UCSD-AML1 (cell line): ENCODE measurements around the gene ELP1.
"Not testable (repeated sequence)": the region's sequence is repeated elsewhere in the genome, so short reads cannot be mapped to it uniquely, and the experiment has no call there.

Experiments
- DNase-seq: peaks from one replicate; lab custom pipeline; 2025; ENCODE audit not compliant: unreplicated experiment; lab: John Stamatoyannopoulos, UW

ELP1 gene

DNA sequence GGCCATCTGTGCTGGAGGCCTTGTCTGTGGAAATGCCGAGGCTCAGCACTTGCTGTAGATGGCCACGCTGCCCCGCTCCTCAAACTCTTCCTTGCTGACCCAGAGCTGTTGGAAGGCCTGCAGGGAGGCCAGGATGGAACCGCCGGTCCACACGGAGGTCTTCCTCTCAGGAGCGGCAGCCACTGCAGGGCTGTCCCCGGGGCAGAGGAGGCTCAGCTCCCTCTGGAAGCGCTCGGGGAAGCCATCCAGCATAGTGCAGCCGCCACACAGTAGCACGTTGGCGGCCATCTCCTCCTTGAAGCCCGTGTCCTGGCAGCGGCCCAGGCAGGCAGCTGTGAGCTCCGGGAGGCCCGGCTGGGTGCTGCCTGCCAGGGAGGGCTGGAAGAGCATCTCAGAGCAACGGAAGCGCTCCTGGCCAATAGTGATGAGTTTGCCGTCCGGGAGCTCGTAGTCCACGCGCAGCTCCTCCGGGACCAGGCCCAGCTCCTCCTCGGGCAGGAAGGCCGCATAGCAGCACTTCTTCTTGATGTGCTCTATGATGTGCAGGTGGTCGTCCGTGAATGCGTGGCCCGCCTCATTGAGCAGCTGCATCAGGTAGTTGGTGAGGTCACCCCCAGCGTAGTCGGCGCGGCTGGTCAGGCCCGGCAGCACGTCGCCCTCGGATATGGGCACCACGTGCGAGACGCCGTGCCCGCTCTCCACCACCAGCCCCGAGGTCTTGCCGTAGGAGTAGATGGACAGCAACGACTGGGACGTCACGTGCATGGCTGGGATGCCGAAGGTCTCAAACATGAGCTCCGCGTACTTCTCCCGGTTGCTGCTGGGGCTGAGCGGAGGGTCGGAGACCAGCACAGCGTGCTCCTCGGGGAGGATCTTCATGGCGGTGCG, 79.0 kb downstream of the ELP1 start:
- DNase-seq = no peak

DNA sequence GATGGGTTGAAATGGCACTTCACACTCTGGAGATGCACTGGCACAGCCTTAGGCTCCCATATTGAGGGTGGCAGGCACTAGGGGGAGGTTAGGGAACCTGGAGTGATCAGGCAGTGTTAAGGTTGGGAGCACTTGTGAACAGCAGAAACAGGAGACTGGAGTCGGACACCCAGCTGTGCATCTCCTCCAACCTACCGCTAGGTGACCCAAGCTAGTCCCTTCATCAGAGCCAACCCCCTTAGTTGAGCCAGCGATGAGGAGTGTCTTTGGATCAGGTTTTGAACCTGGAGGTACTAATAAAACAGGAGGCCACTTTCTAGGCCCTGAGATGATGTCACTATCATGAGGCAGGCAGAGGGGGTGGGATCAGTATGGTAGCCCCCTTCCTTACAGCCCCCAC, 79.8 kb downstream of the ELP1 start:
- no peak for DNase-seq

DNA sequence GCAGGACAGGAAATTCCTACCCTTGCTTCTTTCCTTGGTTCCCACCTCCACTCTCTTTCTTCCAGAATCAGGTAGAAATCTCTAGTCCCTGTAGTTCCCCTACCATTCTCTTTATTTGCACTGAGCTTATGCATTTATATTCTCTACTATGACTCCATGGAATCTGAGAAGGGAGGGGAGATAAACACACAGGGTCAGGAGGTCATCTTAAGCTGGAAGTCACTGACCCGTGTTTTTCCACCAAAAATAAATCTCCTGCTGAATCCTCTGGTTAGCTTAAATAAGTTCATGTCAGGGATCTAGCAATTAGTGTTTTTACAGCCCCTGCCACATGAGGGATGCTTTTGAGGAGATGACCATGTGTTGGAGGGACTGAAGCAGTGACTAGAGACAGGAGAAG, 81.8 kb downstream of the ELP1 start:
- no peak for DNase-seq

GRCh38 chr9:108851138-108851537, 82.8 kb downstream of the ELP1 start:
- no peak for DNase-seq

- no peak for DNase-seq
Observed at GRCh38 chr9:108850293-108850897, 83.5 kb downstream of the ELP1 start.

DNA sequence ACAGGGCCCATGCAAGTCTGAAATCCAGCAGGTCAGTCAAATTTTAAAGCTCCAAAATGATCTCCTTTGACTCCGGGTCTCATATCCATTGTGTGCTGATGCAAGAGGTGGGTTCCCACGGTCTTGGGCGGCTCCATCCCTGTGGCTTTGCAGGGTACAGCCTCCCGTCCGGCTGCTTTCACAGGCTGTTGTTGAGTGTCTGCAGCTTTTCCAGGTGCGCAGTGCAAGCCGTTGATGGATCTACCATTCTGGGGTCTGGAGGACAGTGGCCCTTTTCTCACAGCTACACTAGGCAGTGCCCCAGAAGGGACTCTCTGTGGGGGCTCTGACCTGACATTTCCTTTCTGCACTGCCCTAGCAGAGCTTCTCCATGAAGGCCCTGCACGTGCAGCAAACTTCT, 85.6 kb downstream of the ELP1 start:
- DNase-seq = not testable (repeated sequence)

GRCh38 chr9:108845947-108846346, 88.0 kb downstream of the ELP1 start:
- no peak for DNase-seq

DNA sequence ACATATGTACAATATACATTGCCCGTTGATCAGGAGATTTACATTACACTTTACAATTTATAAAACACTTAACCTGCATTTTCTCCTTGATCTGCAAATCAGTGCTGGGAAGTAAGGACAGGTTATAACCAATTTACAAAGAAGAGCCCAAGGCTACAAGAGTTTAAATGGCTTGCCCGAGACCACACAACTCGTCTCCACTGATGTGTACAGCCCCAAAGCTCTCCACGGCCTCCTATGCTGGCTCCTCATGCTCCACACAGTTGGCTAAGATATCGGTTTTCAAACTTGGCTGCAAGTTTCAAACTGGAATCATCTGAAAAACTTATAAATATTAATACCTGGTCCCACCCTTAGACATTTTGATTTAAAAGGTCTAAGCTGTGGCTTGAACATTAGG, 88.4 kb downstream of the ELP1 start:
- DNase-seq = no peak

GRCh38 chr9:108844856-108845255, 89.1 kb downstream of the ELP1 start:
- no peak for DNase-seq

GRCh38 chr9:108844391-108844790, 89.5 kb downstream of the ELP1 start:
- DNase-seq = no peak

GRCh38 chr9:108842610-108843295, 91.2 kb downstream of the ELP1 start:
- DNase-seq = peak; percentile 38

- DNase-seq = not testable (repeated sequence)
Observed at GRCh38 chr9:108839561-108839960, 94.4 kb downstream of the ELP1 start.

- DNase-seq = no peak
Observed at GRCh38 chr9:108838017-108838416, 95.9 kb downstream of the ELP1 start.

- no peak for DNase-seq
Observed at GRCh38 chr9:108837530-108837929, 96.4 kb downstream of the ELP1 start.

- DNase-seq = no peak
Observed at GRCh38 chr9:108836781-108837180, 97.1 kb downstream of the ELP1 start.

- DNase-seq = no peak
Observed at GRCh38 chr9:108836319-108836718, 97.6 kb downstream of the ELP1 start.

GRCh38 chr9:108835831-108836230, 98.1 kb downstream of the ELP1 start:
- DNase-seq = no peak

DNA sequence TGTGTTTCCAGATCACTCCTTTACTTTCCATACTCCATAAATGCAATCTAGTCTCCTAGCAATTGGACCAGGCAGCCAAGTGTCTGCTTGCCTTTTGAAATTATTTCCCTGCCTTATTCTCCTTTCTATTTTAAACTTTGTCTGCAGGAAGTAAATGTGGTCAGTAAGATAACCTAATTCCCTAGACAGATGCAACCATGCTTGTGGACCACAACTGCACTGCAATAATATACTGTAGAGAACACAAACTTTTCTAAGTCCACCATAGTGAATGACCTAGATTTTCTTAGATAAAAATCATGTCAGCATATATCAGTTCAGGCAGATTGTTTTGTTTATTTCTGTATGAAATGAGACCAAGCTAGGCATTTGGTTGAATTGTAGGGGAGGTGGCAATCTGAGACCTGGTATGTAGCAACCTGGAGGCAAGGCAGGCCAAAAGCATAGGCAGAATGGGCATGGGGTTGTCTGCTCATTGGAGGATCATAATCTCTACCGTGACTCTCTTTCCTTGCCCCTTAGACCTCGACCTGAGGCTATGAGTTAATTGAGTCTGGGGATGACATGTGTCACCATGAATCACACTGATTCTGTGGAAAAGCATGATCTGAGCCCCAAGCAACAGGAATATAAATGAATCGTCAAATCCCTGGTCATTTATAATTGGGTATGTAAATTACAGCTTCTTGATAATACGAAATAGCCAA, 98.8 kb downstream of the ELP1 start:
- no peak for DNase-seq

GRCh38 chr9:108832179-108832500, 101.8 kb downstream of the ELP1 start:
- DNase-seq = no peak

DNA sequence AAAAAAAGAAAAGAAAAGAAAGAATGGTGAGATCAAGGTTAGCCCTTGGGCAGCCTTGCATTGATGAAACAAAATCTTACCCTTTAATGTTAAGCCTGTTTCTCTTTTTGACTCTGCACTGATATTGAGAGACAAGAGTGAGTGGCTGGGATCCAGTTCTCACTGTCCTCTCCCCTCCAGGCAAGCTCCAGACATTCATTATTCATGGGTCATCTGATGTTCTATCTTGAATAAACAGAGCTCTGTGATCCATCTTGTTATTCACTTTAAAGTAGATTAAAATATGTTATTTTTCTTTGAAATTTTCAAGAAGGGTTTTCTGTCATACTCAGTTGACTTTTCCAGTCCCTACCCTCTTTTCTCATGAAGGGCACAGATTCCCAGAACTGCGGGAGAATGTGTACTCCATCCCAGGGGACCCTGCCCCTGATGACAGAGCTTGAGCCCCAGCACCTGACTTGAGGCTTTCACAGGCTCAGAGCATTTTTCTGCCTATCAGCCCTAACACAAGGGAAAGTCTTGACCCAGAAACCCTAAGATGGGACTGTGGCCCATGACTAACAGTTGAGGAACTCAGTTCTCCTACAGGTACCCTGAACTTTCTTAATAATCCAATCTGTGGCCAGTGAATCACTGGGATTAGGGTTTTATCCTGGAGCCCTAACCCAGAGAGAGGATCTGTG, 102.3 kb downstream of the ELP1 start:
- DNase-seq = no peak

DNA sequence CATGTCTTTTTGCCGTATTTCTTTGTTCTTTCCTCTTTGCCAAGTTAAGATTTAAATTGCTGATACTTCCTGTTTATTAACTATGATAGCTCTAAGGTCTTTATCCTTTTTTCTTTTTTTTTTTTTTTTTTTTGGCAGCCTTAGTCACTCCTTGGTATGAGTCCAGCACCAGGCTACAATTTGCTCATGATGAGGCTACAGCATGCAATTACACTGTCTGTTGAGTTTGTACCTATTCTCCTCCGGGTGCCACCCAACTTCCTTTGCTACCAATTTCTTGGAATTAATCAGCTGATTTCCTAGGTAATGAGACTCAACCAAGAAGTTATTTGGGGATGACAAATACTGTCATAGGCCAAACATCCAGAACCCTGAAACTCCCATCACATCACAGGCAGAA, 103.7 kb downstream of the ELP1 start:
- DNase-seq = no peak
